ENCODE data around the gene GSK3B.

GSK3B gene

DNA sequence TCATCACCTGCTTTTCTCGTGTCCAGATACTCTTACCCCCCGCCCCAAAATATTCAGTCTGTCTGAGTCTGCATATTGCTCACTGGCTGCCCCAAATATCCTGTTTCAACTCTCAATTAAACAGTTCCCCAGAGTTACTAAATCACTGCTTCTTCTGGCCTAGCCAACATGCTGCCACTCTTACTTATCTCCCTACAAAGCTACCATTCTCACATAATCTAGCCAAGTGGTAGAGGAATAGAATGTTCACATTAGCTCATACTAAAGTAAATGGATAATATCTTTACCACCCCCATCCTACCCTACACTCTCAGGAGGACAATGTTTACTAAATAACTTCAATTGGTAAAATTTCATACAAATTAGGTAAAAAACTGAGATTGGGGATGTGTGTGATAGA, 234.5 kb downstream of the GSK3B start:
- no peak overlapping the region for H3K27ac Mint-ChIP-seq
- no peak for TF ChIP-seq CTCF (IDR thresholded peaks at IDR 0.05)
- DNase-seq: no peak
- peaks cover 94% of the 10 kb centered on the region for H3K36me3 Mint-ChIP-seq (ENCODE audit: low read depth)
- H3K4me1 Mint-ChIP-seq: no peaks in the 10 kb centered on the region
- H3K4me3 Mint-ChIP-seq: no peak overlapping the region
- peaks cover 55% of the 10 kb centered on the region for H3K9me3 Mint-ChIP-seq
- no peaks in the 10 kb centered on the region for H3K27me3 Mint-ChIP-seq (ENCODE audit: low read depth, poor library complexity)

DNA sequence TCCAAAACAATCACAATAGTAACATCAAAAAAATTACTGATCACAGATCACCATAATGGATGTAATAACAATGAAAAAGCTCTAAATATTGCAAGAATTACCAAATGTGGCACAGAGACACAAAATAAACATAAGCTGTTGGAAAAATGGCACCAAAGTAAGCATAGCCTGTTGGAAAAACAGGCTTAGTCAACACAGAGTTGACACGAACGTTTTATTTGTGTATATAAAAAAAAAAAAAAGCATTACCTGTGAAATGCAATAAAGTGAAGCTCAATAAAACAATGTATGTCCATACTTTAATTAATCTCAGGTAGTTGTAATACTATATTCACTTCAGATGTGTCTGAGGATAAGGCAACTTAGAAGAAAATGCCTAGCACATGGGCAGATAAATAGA, 235.3 kb downstream of the GSK3B start:
- H3K36me3 Mint-ChIP-seq (ENCODE audit: low read depth): peaks cover 97% of the 10 kb centered on the region
- peaks cover 63% of the 10 kb centered on the region for H3K9me3 Mint-ChIP-seq
- no peak overlapping the region for H3K27ac Mint-ChIP-seq
- TF ChIP-seq CTCF (IDR thresholded peaks at IDR 0.05): no peak
- H3K4me1 Mint-ChIP-seq: no peaks in the 10 kb centered on the region
- H3K27me3 Mint-ChIP-seq (ENCODE audit: low read depth, poor library complexity): no peaks in the 10 kb centered on the region
- no peak for DNase-seq
- H3K4me3 Mint-ChIP-seq: no peak overlapping the region

DNA sequence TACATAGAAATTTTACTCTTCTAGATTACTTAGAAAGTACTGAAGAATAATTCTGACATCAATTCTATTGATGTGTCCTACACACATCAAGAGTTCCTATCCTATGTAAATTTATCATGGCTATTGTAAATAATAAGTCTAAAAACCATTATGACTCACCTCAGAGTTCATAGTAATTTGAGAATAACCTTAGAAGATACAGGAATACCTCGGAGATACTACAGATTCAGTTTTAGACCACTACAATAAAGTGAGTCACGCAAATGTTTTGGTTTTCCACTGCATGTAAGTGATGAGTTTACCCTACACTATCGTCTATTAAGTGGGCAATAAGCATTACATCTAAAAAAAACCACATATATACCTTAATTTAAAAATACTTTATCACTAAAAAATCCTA, 237.6 kb downstream of the GSK3B start:
- Mint-ChIP-seq H3K4me3 (no peak overlapping the region), H3K9me3 (peaks cover 73% of the 10 kb centered on the region), H3K27ac (no peak overlapping the region), H3K36me3 (ENCODE audit: low read depth) (peaks cover 91% of the 10 kb centered on the region), H3K4me1 (peaks cover 2% of the 10 kb centered on the region), H3K27me3 (ENCODE audit: low read depth, poor library complexity) (peaks cover 3% of the 10 kb centered on the region)
- DNase-seq: no peak
- no peak for TF ChIP-seq CTCF (IDR thresholded peaks at IDR 0.05)

GRCh38 chr3:119849126-119849525, 245.1 kb downstream of the GSK3B start:
- Mint-ChIP-seq H3K9me3 (peaks cover 51% of the 10 kb centered on the region), H3K36me3 (ENCODE audit: low read depth) (peaks cover 71% of the 10 kb centered on the region)

DNA sequence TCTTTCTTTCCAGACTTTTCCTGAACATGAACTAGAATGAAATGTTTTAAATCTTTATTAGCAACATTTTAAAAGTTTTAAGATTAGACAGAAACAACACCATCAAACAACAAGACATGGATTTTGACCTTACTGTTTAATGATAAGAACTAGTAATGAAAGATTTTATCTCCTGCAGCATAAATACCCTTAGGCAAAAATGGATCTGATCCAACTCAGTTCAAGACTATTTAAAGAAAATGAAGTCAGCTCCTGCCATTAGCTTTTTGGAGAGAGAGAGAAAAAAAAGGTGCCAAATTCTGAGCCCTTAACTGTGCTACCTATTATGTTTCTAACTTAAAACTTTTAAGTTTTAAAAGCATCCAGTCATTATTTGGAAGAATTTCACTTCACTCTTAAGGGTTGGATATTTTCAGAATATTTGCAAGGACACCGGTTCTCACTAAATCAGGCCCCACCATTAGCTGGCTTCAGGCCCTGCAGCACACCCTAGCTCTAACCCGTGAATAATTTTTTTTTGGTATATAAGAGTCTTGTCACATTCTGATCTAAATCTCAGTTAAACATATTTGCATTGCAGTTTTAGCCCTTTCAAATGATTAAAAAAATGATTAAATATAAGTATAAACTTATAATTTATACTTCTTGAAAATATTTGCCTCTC, 252.3 kb downstream of the GSK3B start:
- peaks cover 84% of the 10 kb centered on the region for H3K36me3 Mint-ChIP-seq (ENCODE audit: low read depth)
- H3K4me3 Mint-ChIP-seq: no peak overlapping the region
- no peaks in the 10 kb centered on the region for H3K4me1 Mint-ChIP-seq
- DNase-seq: no peak
- H3K27ac Mint-ChIP-seq: no peak overlapping the region
- no peaks in the 10 kb centered on the region for H3K27me3 Mint-ChIP-seq (ENCODE audit: low read depth, poor library complexity)
- TF ChIP-seq CTCF (IDR thresholded peaks at IDR 0.05): no peak
- H3K9me3 Mint-ChIP-seq: peaks cover 39% of the 10 kb centered on the region

More at GRCh38 chr3:119849126-119849525, 245.1 kb downstream of the GSK3B start:
- no peak for TF ChIP-seq CTCF (IDR thresholded peaks at IDR 0.05)
- Mint-ChIP-seq H3K27ac (no peak overlapping the region), H3K4me3 (no peak overlapping the region), H3K27me3 (ENCODE audit: low read depth, poor library complexity) (peaks cover 3% of the 10 kb centered on the region), H3K4me1 (peaks cover 7% of the 10 kb centered on the region)
- no peak for DNase-seq

DNA sequence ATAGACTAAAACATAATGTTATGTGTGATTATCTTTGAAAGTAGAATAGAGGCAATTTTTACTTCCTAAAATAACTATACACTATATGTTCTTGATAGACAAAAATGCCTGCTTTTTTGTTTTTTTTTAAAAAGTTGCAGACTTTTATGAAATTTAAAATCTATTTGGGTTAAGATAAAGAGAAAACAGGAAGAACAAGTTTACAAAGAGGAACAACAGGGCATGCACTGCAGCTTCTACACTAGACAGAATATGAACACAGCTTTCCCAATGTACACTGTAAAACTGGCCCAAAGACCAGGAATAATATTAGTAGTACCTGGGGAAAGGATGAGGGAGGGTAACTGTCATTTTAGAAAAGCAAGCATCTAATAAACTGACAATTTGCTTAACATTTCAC, 258.7 kb downstream of the GSK3B start:
- Mint-ChIP-seq H3K4me1 (no peaks in the 10 kb centered on the region), H3K27me3 (ENCODE audit: low read depth, poor library complexity) (no peaks in the 10 kb centered on the region), H3K9me3 (no peaks in the 10 kb centered on the region), H3K27ac (no peak overlapping the region), H3K4me3 (no peak overlapping the region), H3K36me3 (ENCODE audit: low read depth) (peaks cover 56% of the 10 kb centered on the region)
- no peak for TF ChIP-seq CTCF (IDR thresholded peaks at IDR 0.05)
- DNase-seq: no peak
